Natural killer cell (primary cell): ENCODE measurements around the gene EPB42. TPM values are rescaled to one million over a fixed set of nuclear protein-coding genes. Genes with fewer than 3 reads are reported as not detected.

ENCODE experiments used
- ATAC-seq, 3 donors: fragments of 150-1000 bp in 2 of 3; fragments of 200-7000 bp in 1 of 3; cut with Tn5 transposase; 1 replicate in 1 of 3; 2 replicates in 2 of 3; pipeline ENCODE4 v1.10.0; 2021; ENCODE audit warnings: mild to moderate bottlenecking in 2 of 3, moderate library complexity in 2 of 3
- DNase-seq, 2 donors: peaks; one replicate each; pipeline versions ENCODE4 v3.0.0 to v3.0.0-alpha.2; 2013 to 2021; ENCODE audit warnings: mixed read lengths in 1 of 2
- H3K27ac ChIP-seq: one replicate; pipeline ENCODE4 v1.5.1; 2013; ENCODE audit warnings: mild to moderate bottlenecking, low read length
- H3K27me3 ChIP-seq: one replicate; pipeline ENCODE4 v1.6.1; 2013; ENCODE audit warnings: low read length; ENCODE audit not compliant: control insufficient read depth, insufficient read depth
- H3K36me3 ChIP-seq: one replicate; pipeline ENCODE4 v1.6.1; 2013; ENCODE audit warnings: low read length; ENCODE audit not compliant: control insufficient read depth, insufficient read depth
- H3K4me1 ChIP-seq: one replicate; pipeline ENCODE4 v1.6.1; 2013; ENCODE audit warnings: low read length; ENCODE audit not compliant: control insufficient read depth, insufficient read depth
- H3K4me3 ChIP-seq: one replicate; pipeline ENCODE4 v1.5.1; 2013; ENCODE audit warnings: low read length
- H3K9me3 ChIP-seq: one replicate; pipeline ENCODE4 v1.6.1; 2013; ENCODE audit warnings: low read length; ENCODE audit not compliant: control insufficient read depth, insufficient read depth
- H3K27ac Mint-ChIP-seq, 2 donors: one replicate each; pipeline ENCODE4 v1.8.0; 2022; ENCODE audit warnings: mild to moderate bottlenecking in 2 of 2, mixed read lengths in 2 of 2, moderate library complexity in 1 of 2
- H3K27me3 Mint-ChIP-seq, 2 donors: one replicate each; pipeline ENCODE4 v1.8.0; 2022; ENCODE audit warnings: low read depth in 2 of 2, mixed read lengths in 2 of 2
- H3K36me3 Mint-ChIP-seq: one replicate; pipeline ENCODE4 v1.8.0; 2022; ENCODE audit warnings: mixed read lengths
- H3K4me1 Mint-ChIP-seq, 2 donors: one replicate each; pipeline ENCODE4 v1.8.0; 2022; ENCODE audit warnings: mixed read lengths in 2 of 2
- H3K4me3 Mint-ChIP-seq: one replicate; pipeline ENCODE4 v1.8.0; 2022; ENCODE audit warnings: mild to moderate bottlenecking, moderate library complexity, mixed read lengths
- H3K9me3 Mint-ChIP-seq, 2 donors: one replicate each; pipeline ENCODE4 v1.8.0; 2022; ENCODE audit warnings: mixed read lengths in 2 of 2
- CTCF ChIP-seq: fragments of 200-600 bp; IDR thresholded peaks from one replicate; pipeline ENCODE4 v1.8.0; 2022; ENCODE audit warnings: antibody characterized with exemption
- WGBS: methylation state at CpG from one replicate; pipeline ENCODE4 v1.1.7; 2013; ENCODE audit warnings: missing lambda C conversion rate; ENCODE audit not compliant: insufficient coverage; 5-methylcytosine and 5-hydroxymethylcytosine counted together
- intact Hi-C: fragments of 100-400 bp; cut with micrococcal nuclease; formaldehyde crosslinking; loops from one replicate; pipeline ENCODE4 v1.14.2; 2022
- total RNA-seq, 4 donors: library from RNA; stranded (reverse); fragments of 120-200 nt in 1 of 4; gene quantifications; one replicate each; pipeline versions ENCODE4 v1.2.3 to v1.2.4, GENCODE V29; 2013 to 2022

The EPB42 gene
- total RNA-seq, 3 donors from 2014 or later (not counting 1 experiment from before 2014, with no cell fraction given): not detected

- Histone ChIP-seq H3K9me3 (no peaks in the 10 kb centered on the region), H3K27me3 (no peaks in the 10 kb centered on the region), H3K4me1 (peaks cover 2% of the 10 kb centered on the region), H3K27ac (no peak overlapping the region), H3K4me3 (no peak overlapping the region), H3K36me3 (no peaks in the 10 kb centered on the region)
- H3K36me3 Mint-ChIP-seq: no peaks in the 10 kb centered on the region
- H3K4me1 Mint-ChIP-seq: peaks cover 0 to 5% of the 10 kb centered on the region in 2 donors
- H3K27ac Mint-ChIP-seq: no peak overlapping the region
- peaks cover 5% of the 10 kb centered on the region in 2 donors for H3K27me3 Mint-ChIP-seq
- WGBS: 94% methylated on average over 6 of the region's 6 CpGs
- TF ChIP-seq CTCF: no peak
- intact Hi-C loops: no loop called here
- ATAC-seq: no peak
- H3K4me3 Mint-ChIP-seq: no peak overlapping the region
- no peaks in the 10 kb centered on the region for H3K9me3 Mint-ChIP-seq
- DNase-seq: no peak
Measured at GRCh38 chr15:43214592-43215295, 6.1 kb downstream of the EPB42 start.

- WGBS: 80% methylated on average over 8 of the region's 8 CpGs
- H3K36me3 ChIP-seq: no peaks in the 10 kb centered on the region
- Mint-ChIP-seq H3K9me3 (no peaks in the 10 kb centered on the region), H3K36me3 (no peaks in the 10 kb centered on the region), H3K27me3 (peaks cover 5 to 6% of the 10 kb centered on the region in 2 donors), H3K27ac (no peak overlapping the region), H3K4me1 (peaks cover 0 to 5% of the 10 kb centered on the region in 2 donors), H3K4me3 (no peak overlapping the region)
- H3K9me3 ChIP-seq: no peaks in the 10 kb centered on the region
- H3K4me1 ChIP-seq: no peaks in the 10 kb centered on the region
- H3K27me3 ChIP-seq: no peaks in the 10 kb centered on the region
- intact Hi-C loops: no loop called here
- DNase-seq (no peak), ATAC-seq (no peak)
- H3K4me3 ChIP-seq: no peak overlapping the region
- TF ChIP-seq CTCF: no peak
- no peak overlapping the region for H3K27ac ChIP-seq
Measured at GRCh38 chr15:43214169-43214568, 6.6 kb downstream of the EPB42 start.

- WGBS: 81% methylated on average over 5 of the region's 5 CpGs
- H3K4me3 ChIP-seq: no peak overlapping the region
- ATAC-seq (no peak), DNase-seq (no peak)
- no peak for TF ChIP-seq CTCF
- intact Hi-C loops: no loop called here
- H3K4me1 Mint-ChIP-seq: no peaks in the 10 kb centered on the region
- no peak overlapping the region for H3K4me3 Mint-ChIP-seq
- H3K27ac Mint-ChIP-seq: no peak overlapping the region
- H3K36me3 ChIP-seq: no peaks in the 10 kb centered on the region
- H3K27ac ChIP-seq: no peak overlapping the region
- H3K36me3 Mint-ChIP-seq: no peaks in the 10 kb centered on the region
- no peaks in the 10 kb centered on the region for H3K9me3 ChIP-seq
- H3K27me3 ChIP-seq: no peaks in the 10 kb centered on the region
- no peaks in the 10 kb centered on the region for H3K9me3 Mint-ChIP-seq
- peaks cover 11 to 13% of the 10 kb centered on the region in 2 donors for H3K27me3 Mint-ChIP-seq
- no peaks in the 10 kb centered on the region for H3K4me1 ChIP-seq
Measured at GRCh38 chr15:43213466-43213865, 7.4 kb downstream of the EPB42 start.

GRCh38 chr15:43212951-43213350, 7.9 kb downstream of the EPB42 start:
- DNase-seq (no peak), ATAC-seq (no peak)
- Mint-ChIP-seq H3K4me3 (no peak overlapping the region), H3K36me3 (no peaks in the 10 kb centered on the region), H3K27me3 (peaks cover 11 to 18% of the 10 kb centered on the region in 2 donors), H3K27ac (no peak overlapping the region), H3K9me3 (no peaks in the 10 kb centered on the region), H3K4me1 (no peaks in the 10 kb centered on the region)
- no peaks in the 10 kb centered on the region for H3K27me3 ChIP-seq
- no peak overlapping the region for H3K27ac ChIP-seq
- H3K4me3 ChIP-seq: no peak overlapping the region
- no peaks in the 10 kb centered on the region for H3K4me1 ChIP-seq
- TF ChIP-seq CTCF: no peak
- H3K36me3 ChIP-seq: no peaks in the 10 kb centered on the region
- intact Hi-C loops: no loop called here
- no peaks in the 10 kb centered on the region for H3K9me3 ChIP-seq
